Mammary epithelial cell (primary cell): ENCODE data around the gene PPEF2.

Experiments
- EZH2 ChIP-seq: IDR thresholded peaks from 2 replicates; pipeline ENCODE4 v1.6.1; 2012; ENCODE audit warnings: low read length, inconsistent platforms, borderline replicate concordance
- TF ChIP-seq, protein P1 (sequence below), 2 donors: IDR thresholded peaks in 1 of 2; conservative IDR thresholded peaks in 1 of 2; 2 replicates each; pipeline ENCODE4 v1.5.1; 2011 to 2012; ENCODE audit warnings: inconsistent platforms in 2 of 2, low read length in 2 of 2, mild to moderate bottlenecking in 2 of 2, control low read depth in 1 of 2, low read depth in 1 of 2; ENCODE audit not compliant: insufficient read depth in 1 of 2; ENCODE audit errors: extremely low read depth in 1 of 2

GRCh38 chr4:75889537-75890199 is 12.6 kb downstream of the PPEF2 start:
- no peak for TF ChIP-seq EZH2
- TF ChIP-seq, protein P1, sequence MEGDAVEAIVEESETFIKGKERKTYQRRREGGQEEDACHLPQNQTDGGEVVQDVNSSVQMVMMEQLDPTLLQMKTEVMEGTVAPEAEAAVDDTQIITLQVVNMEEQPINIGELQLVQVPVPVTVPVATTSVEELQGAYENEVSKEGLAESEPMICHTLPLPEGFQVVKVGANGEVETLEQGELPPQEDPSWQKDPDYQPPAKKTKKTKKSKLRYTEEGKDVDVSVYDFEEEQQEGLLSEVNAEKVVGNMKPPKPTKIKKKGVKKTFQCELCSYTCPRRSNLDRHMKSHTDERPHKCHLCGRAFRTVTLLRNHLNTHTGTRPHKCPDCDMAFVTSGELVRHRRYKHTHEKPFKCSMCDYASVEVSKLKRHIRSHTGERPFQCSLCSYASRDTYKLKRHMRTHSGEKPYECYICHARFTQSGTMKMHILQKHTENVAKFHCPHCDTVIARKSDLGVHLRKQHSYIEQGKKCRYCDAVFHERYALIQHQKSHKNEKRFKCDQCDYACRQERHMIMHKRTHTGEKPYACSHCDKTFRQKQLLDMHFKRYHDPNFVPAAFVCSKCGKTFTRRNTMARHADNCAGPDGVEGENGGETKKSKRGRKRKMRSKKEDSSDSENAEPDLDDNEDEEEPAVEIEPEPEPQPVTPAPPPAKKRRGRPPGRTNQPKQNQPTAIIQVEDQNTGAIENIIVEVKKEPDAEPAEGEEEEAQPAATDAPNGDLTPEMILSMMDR (conservative IDR thresholded peaks at IDR 0.05 in 1 of 2, IDR thresholded peaks at IDR 0.05 in 1 of 2; ENCODE audit: extremely low read depth in 1 of 2, insufficient read depth in 1 of 2, low read depth in 1 of 2, low read length in 2 of 2), result no peak
